ENCODE results near the gene CMSS1.

The CMSS1 gene

DNA sequence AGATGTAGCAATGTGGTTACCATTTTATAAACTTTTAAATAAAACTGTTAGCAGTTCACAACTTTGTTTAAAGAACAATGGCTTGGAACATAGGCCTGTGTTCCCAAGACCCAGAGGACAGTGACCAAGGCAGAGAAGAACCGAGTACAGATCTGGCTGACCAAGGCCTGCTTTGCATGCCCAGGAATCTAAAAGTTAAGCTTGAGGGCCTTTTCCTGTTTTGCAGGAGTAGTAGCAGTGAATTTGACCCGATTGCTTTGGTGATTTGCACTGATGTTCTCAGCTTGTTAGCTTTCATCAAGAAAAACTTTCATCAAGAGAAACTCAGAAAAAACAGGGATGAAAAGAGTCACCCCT is 286.8 kb downstream of the CMSS1 start:
- Histone ChIP-seq H3K4me3 (ENCODE audit: low read depth, low read length, poor library complexity, severe bottlenecking) (no peak overlapping the region), H3K36me3 (ENCODE audit: insufficient read depth, low read length) (no peaks in the 10 kb centered on the region), H3K27ac (ENCODE audit: low read depth, low read length, poor library complexity, severe bottlenecking) (peak overlapping the region; percentile 66), H3K27me3 (ENCODE audit: insufficient read depth, low read length) (no peaks in the 10 kb centered on the region), H3F3A (ENCODE audit: insufficient read depth, low read length) (no peaks in the 10 kb centered on the region), H3K9ac (ENCODE audit: low read length) (no peak overlapping the region; the same call in 1 of the 2 replicates), H4K20me1 (ENCODE audit: insufficient read depth, low read length) (no peaks in the 10 kb centered on the region), H3K9me3 (ENCODE audit: low read length) (no peaks in the 10 kb centered on the region), H3K79me2 (ENCODE audit: insufficient read depth, low read length) (no peaks in the 10 kb centered on the region), H3K9me2 (ENCODE audit: low read depth, low read length) (no peaks in the 10 kb centered on the region), H2AFZ (ENCODE audit: low read length) (no peak overlapping the region), H3K4me1 (ENCODE audit: insufficient read depth, low read length, severe bottlenecking) (peaks cover 41% of the 10 kb centered on the region), H3K4me2 (ENCODE audit: low read length) (peak overlapping the region; percentile 3; the same call in 1 of the 2 replicates)
- no peak for TF ChIP-seq EZH2 (IDR thresholded peaks at IDR 0.05; ENCODE audit: borderline replicate concordance, low read length)
- TF ChIP-seq, protein P1, sequence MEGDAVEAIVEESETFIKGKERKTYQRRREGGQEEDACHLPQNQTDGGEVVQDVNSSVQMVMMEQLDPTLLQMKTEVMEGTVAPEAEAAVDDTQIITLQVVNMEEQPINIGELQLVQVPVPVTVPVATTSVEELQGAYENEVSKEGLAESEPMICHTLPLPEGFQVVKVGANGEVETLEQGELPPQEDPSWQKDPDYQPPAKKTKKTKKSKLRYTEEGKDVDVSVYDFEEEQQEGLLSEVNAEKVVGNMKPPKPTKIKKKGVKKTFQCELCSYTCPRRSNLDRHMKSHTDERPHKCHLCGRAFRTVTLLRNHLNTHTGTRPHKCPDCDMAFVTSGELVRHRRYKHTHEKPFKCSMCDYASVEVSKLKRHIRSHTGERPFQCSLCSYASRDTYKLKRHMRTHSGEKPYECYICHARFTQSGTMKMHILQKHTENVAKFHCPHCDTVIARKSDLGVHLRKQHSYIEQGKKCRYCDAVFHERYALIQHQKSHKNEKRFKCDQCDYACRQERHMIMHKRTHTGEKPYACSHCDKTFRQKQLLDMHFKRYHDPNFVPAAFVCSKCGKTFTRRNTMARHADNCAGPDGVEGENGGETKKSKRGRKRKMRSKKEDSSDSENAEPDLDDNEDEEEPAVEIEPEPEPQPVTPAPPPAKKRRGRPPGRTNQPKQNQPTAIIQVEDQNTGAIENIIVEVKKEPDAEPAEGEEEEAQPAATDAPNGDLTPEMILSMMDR (IDR thresholded peaks at IDR 0.05; ENCODE audit: low read length), result no peak

DNA sequence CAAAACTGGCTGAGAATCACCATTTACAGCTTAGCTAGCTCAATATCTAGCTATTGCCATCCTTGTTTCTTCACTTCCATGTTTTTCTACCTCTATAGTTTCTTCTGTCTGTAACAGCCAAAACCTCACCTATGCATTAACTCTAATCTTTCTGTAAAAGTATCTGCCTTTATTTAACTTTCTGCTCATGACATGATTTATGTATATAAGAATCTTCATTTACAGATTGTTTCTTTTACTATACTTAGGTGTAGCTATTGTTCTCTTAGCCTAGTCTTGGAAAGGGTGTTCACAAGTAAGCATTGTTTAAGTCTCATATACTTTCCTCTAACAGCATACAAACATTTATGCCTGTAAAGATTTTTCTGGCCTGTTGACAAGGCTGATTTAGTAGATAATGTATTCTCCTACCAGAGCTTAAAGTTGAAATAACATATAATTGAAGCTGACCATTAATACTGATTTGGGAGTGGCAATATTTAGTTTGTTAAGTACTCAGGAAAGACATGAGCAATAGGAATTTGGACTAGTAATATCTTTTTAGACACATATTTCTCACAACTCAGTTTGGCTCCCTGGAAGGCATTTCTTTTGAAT is 287.3 kb downstream of the CMSS1 start:
- peaks cover 41% of the 10 kb centered on the region for H3K4me1 ChIP-seq (ENCODE audit: insufficient read depth, low read length, severe bottlenecking)
- TF ChIP-seq EZH2 (IDR thresholded peaks at IDR 0.05; ENCODE audit: borderline replicate concordance, low read length), result no peak
- TF ChIP-seq, protein P1 (IDR thresholded peaks at IDR 0.05; ENCODE audit: low read length), result no peak
- no peaks in the 10 kb centered on the region for H3K27me3 ChIP-seq (ENCODE audit: insufficient read depth, low read length)
- H3K4me2 ChIP-seq (ENCODE audit: low read length), result no peak overlapping the region
- H3K9ac ChIP-seq (ENCODE audit: low read length), result no peak overlapping the region; the same call in 1 of the 2 replicates
- no peaks in the 10 kb centered on the region for H3F3A ChIP-seq (ENCODE audit: insufficient read depth, low read length)
- H4K20me1 ChIP-seq (ENCODE audit: insufficient read depth, low read length), result no peaks in the 10 kb centered on the region
- H3K36me3 ChIP-seq (ENCODE audit: insufficient read depth, low read length), result no peaks in the 10 kb centered on the region
- no peak overlapping the region for H3K4me3 ChIP-seq (ENCODE audit: low read depth, low read length, poor library complexity, severe bottlenecking)
- H2AFZ ChIP-seq (ENCODE audit: low read length), result no peak overlapping the region
- H3K27ac ChIP-seq (ENCODE audit: low read depth, low read length, poor library complexity, severe bottlenecking), result peak overlapping the region; percentile 66
- no peaks in the 10 kb centered on the region for H3K79me2 ChIP-seq (ENCODE audit: insufficient read depth, low read length)
- H3K9me2 ChIP-seq (ENCODE audit: low read depth, low read length), result no peaks in the 10 kb centered on the region
- no peaks in the 10 kb centered on the region for H3K9me3 ChIP-seq (ENCODE audit: low read length)

DNA sequence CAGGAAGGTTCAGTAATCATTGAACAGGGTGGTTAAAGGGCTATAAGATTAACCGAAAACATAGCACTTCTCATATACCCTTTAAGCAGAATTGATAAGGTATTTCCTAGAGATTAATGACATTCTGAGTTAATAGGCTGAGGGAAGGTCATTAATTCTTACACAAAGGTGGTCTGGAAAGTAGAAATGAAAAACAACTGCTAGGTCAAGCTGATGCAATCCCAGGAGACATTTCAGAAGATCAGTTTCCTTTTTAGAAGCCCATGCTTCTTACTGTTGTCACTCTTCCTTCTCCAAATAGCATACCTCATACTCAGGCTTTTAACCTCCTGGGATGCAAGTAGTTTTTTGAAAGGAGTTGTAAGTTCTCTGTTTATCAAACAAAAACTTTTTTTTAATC is 287.8 kb downstream of the CMSS1 start:
- Histone ChIP-seq H3K79me2 (ENCODE audit: insufficient read depth, low read length) (no peaks in the 10 kb centered on the region), H3K9ac (ENCODE audit: low read length) (no peak overlapping the region; the same call in 1 of the 2 replicates), H4K20me1 (ENCODE audit: insufficient read depth, low read length) (no peaks in the 10 kb centered on the region), H3K4me1 (ENCODE audit: insufficient read depth, low read length, severe bottlenecking) (peaks cover 41% of the 10 kb centered on the region), H3K27me3 (ENCODE audit: insufficient read depth, low read length) (no peaks in the 10 kb centered on the region), H3K9me2 (ENCODE audit: low read depth, low read length) (no peaks in the 10 kb centered on the region), H3K27ac (ENCODE audit: low read depth, low read length, poor library complexity, severe bottlenecking) (peak overlapping the region; percentile 66), H3K9me3 (ENCODE audit: low read length) (no peaks in the 10 kb centered on the region), H3K4me3 (ENCODE audit: low read depth, low read length, poor library complexity, severe bottlenecking) (no peak overlapping the region), H2AFZ (ENCODE audit: low read length) (no peak overlapping the region), H3F3A (ENCODE audit: insufficient read depth, low read length) (no peaks in the 10 kb centered on the region), H3K36me3 (ENCODE audit: insufficient read depth, low read length) (no peaks in the 10 kb centered on the region), H3K4me2 (ENCODE audit: low read length) (no peak overlapping the region; the same call in 1 of the 2 replicates)
- TF ChIP-seq, protein P1 (IDR thresholded peaks at IDR 0.05; ENCODE audit: low read length), result no peak
- TF ChIP-seq EZH2 (IDR thresholded peaks at IDR 0.05; ENCODE audit: borderline replicate concordance, low read length), result no peak

Measured in OCI-LY1 (cell line).